ENCODE data around the gene KANSL1L.
"Not testable (repeated sequence)": the region's sequence is repeated elsewhere in the genome, so short reads cannot be mapped to it uniquely, and the experiment has no call there.

Gene KANSL1L

DNA sequence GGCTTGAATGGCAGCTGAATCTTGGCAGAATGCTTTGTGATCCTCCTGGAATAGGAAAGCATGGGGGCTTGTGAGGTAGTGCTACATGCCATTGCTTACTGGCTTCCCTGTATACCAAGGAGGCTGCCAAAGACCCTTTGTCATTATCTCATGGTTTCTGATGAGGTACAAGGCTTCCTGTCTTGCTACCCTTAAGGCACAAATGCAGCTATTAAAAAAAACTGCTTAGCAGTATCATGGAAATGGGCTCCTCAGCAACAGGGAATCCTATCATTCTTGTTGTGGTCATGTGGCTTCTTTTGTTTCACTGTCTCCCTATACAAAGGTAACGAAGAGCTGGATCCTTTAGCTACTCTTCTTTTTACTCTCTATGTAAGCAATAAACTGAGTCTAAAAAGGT lies 6.6 kb upstream of the KANSL1L start:
- DNase-seq, result no peak

DNA sequence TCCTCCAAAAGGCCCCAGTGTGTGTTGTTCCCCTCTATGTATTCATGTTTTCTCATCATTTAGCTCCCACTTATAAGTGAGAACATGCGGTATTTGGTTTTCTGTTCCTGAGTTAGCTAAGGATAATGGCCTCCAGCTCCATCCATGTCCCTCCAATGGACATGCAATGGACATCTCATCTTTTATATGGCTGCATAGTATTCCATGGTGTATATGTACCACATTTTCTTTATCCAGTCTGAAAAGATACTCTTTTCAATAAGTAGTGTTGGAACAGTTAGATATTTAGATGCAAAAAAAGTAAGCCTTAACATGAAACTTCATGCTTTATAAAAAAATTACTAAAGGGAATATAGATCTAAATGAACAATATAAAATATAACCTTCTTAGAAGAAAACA lies 5.9 kb upstream of the KANSL1L start:
- DNase-seq, result not testable (repeated sequence)

DNA sequence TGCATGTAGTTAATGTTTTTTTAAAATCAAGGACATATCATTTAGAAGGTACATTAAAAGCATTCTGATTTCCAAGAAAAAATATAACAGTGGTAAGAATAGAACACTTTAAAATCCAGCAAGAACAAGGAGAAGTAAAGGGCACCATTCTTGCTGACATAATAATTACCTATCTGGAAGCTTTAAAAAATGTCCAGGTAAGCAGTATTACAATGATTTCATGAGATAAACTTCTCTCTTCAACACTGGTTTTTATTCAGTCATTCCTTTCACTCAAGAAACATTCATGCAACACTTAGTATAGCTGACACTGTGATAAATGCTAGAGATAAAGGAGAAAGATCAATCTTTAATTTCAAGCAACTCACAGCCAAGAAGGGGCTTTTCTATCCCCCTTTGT lies 2.9 kb upstream of the KANSL1L start:
- DNase-seq, result no peak

DNA sequence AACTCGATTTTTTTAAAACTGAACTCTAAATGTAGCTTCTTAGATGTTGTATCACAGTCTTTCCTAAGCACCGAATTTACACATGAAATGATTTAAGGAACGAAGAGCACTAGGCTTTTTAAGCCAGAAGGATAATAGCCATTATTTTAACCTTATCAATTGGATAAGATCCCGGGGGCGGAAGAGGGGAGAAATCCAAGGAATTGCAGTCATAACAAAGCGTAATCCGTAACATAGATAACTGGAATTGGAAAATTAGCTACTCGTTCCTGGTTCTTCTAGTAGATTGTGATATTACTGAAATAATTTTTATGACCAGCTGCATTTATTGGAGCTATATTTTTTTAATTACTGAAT lies 988 bp upstream of the KANSL1L start:
- no peak for DNase-seq

DNA sequence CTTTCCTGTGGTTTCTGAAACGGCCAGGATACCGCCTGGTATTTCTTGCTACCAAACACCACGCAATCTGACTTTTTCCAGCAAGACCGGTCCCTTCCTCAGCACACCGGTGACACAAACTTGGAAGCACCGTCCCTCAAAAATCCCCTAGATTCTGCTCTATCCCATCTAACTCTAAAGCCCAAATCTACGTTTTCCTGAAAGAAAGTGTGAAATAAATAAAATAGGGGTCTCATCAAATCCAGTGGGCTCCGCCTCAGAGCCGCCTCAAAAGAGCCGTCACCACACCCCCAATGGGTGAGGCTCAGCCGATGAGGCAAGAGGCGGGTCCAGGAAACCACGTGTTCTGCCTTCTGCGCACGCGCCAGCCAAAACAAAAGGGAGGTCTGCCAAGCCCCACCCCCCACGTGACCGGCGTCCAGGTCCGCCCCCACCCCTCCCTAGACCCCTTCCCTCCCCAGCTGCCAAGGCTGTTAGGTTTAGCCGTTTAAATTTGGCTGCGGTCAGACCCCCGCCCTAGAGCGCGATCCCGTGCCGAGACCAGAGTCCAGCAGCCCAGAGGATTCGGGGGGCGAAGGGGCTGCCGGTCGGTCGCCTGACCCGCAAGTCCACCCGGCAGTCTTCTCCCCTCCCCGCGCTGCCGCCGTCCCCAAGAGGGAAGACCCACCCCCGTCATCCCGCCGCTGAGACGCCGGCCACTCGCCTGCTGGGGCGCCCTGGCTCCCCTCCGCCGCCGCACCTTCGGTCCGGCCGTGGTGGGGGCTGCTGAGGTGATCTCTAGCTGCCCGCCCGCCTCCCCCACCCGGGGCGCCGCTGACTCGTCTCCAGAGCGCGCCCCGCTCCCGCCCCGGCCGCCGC lies 534 bp downstream of the KANSL1L start:
- peak; percentile 90 for DNase-seq

DNA sequence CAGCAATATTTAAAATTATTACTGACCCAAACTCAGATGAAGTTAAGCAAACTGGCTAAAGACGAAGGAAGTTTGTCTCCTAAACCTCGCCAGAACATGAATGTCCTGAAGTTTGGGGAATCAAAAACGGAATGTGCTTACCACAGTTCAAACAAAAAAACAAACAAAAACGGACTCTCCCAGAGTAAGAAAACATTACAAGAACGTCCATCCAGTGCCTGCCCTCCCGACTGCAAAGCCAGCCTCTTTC lies 1.1 kb downstream of the KANSL1L start:
- no peak for DNase-seq

DNA sequence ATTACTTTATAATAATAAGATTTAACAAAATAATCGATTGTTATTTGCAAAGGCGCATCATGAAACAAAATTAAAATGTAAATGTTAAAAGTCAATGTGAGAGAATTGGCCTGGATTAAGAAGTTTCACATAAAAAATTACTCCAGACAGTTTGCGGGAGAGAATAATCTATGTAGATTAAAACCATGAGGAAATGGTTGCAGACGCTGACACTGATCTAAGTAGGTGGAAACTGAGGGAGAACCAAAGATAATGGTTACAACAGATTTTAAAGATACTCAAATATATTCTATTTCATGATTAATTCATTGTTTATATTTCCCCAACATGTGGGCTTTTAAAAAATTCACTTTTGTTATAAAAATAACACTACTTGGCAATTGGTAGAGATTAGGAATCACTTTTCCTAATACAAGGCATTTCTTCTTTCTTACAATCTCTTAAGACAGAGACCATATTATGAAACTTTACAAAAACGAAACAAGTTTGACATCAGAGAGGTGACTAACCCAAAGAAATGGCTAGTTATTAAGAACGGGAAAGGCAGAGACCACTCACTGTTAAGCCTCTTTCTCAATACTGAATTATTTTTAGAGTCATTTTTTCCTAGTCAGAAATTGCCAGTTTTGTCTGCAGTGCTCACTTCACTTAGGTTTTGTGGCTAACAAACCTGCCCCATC lies 1.6 kb downstream of the KANSL1L start:
- DNase-seq, result no peak

DNA sequence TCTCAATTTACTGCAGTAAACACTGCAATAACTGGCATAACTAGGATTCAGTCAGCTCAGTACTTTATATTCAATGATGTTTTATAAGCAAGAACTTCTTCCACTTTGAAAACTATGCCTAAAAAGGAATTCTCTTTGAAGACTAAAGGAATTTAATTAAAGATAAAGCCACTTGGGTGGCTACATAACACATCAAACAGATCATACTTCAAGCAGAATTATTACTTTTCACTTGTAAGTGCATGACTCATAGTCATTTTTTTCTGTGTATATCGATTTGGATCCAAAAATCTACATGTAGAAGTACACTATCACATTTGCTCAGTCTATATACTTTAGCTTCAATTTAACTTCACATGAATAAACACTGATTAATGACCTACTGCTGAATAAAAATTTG lies 4.0 kb downstream of the KANSL1L start:
- DNase-seq, result no peak

DNA sequence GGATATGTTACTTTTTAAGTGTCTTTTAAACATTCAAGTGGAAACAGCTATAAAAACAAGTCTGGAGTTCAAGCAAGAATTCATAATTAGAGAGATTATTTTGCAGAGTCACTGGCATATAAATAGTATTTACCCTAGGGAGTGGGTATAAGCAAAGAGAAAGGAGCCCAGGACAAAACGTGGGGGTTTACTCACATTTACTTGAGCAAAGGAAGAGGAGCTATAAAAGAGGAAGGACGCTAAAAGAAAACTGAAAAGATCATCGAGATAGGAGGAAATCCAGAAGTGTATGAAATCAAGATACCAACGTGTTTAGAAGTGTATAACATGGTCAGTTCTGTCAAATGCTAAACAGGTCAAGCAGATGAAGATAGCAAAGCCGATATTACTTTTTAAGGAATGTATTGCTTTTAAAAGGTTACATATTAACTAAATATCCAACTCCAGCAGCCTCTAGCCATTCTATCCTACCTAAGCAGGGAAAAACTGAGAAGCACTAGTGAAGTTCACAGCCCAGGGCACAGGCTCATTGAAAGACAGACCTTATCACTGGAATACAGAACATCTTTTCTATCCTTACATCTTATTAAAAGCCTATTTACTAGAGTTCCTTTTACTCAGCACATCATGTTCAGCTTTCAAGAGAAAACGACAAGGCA lies 8.6 kb downstream of the KANSL1L start:
- no peak for DNase-seq

DNA sequence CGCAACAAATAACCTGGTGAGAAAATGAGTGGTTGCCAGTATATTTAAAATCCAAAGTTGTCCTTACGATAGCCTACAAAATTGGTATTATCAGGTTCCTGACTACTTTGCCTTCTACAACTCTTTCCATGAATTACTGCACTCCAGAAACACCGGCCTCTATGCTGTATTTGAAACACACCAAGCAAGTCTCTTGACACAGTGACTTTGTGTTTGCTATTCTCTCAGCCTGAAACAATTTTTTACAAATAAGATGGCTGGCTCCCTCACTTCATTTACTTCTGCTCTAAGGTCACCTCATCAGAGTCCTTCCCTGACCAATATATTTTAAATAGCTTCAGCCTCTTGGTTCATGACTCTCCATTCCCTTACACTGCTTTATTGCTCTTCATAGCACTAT lies 12.2 kb downstream of the KANSL1L start:
- DNase-seq, result no peak

DNA sequence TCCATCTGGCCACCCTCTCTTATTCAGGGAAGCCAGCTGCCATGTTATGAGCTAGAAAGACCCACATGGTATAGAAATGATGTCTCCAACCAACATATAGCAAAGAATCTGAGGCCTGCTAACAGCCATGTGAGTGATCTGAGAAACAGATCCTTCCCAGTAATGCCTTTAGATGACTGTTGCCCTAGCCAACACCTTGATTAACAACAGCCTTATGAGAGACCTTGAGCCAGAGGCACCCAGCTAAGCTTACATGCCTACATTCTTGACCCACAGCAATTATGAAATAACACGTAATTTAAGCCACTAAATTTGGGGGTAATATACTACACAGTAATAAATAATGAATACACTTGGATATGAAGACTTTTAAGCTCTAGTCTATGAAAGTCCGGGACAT lies 13.0 kb downstream of the KANSL1L start:
- DNase-seq, result no peak

DNA sequence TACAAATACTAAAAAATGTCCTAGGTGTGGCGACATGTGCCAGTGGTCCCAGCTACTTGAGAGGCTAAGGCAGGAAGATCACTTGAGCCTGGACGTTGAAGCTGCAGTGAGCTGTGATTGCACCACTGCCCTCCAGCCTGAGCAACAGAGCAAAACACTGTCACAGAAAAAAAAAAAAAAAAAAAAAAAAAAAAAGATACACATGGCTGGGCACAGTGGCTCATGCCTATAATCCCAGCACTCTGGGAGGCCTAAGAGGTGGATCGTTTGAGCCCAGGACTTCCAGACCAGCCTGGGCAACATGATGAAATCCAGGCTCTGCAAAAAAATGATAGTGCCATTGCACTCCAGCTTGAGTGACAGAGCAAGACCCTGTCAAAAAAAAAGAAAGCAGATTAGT lies 13.7 kb downstream of the KANSL1L start:
- DNase-seq, result no peak

DNA sequence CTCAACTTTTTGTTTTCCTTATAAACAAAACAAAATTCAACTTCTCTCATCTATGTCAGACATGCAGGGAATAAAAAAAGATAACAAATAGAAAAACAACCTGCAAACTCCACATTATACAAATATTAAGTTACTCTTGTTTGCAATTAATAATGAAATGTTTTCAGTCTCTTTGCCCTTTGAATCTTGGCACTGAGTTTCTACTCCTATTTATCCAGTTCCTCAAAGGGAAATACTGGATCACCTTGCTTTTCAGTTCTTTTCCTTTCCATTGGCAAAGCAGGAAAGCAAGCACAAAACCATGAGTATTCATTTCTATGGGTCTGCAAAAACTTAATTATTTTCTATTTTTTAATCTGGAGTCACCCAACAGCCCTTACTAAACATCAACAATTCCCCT lies 23.6 kb downstream of the KANSL1L start:
- DNase-seq, result no peak

DNA sequence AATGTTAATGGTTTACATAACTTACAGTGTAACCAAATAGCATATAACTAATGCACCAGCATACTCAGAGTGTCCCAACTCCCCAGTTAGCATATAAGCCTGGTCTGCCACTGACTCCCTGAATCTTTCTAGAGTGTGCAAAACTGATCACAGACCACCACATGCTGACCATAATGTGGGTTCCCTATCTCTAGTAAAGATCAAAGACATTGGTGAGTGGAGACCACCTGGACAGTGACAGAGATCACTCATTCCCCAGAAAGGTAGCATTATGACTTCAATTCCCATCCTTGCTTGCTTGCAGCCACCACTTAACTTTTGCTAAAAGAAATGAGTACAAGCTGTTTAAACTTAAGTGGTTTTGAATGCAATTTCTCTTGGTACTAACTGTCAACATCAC lies 39.0 kb downstream of the KANSL1L start:
- DNase-seq, result no peak

DNA sequence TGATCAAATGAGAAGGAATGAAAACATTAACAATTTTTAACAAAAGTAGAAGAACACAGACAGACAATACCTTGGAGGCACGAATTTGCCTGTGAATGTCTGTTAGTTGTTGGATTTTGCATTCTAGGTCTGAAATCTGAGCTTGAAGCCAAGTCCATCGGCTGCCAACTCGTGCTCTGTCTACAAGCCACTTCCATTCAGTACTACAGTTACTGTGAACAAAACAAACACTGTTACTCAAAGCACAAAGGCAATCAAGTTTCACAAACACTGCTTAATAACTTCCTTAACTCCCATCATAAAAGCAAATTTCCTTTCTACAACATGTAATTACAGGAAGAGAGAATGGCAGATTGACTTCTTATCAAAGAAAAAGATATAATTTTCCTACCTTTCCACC lies 42.2 kb downstream of the KANSL1L start:
- DNase-seq, result peak; percentile 7

DNA sequence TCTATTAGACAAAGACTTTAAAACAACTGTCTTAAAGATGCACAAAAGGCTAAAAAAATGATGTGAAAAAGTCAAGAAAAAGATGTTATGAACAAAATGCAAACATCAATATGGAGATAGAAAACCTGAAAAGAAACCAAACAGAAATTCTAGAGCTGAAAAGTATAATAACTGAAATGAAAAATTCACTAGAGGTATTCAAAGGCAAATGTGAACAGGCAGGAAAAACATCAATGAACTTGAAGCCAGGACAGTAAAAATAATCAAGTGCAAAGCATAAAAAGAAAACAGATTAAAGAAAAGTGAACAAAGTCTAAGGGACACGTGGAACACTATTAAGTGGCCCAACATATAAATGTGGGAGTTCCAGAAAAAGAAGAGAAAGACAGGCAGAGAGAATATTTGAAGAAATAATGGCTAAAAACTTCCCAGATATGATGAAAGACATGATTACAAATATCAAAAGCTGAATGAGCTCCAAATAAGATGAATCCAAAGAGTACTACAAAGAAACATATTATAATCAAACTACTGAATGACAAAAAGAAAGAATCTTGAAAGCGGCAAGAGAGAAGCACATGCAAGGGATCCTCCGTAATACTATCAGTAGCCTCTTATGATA lies 57.5 kb downstream of the KANSL1L start:
- DNase-seq, result no peak

DNA sequence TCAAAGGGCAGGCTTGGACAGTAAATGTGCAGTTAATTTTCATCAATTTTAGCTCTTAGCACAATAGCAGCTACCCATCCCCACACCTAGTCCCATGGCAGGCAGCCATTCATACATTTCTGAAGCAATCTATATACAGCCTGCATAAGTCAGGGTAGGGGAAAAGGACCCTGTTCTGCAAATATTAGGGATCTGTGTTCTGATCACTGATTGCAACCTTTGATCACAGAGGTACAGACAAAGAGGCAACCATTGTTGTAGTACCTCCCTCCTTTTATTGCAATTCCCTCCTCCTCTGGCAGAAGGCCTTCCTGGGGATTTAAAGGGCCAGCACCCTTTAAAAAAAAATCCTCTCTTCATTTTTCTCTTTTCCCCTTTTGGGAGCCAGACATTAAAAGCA lies 58.3 kb downstream of the KANSL1L start:
- no peak for DNase-seq

DNA sequence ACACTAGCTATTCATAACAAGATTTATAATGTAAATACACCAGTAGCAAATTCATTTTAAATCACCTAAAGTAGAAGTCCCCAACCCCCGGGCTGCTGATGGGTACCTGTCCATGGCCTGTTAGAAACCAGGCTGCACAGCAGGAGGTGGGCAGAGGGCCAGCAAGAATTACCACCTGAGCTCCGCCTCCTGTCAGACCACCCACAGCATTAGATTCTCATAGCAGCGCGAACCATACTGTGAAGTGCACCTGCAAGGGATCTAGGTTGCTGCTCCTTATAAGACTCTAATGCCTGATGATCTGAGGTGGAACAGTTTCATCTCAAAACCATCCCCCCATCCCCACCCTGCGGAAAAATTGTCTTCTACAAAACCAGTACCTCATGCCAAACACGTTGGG lies 71.3 kb downstream of the KANSL1L start:
- DNase-seq, result no peak

DNA sequence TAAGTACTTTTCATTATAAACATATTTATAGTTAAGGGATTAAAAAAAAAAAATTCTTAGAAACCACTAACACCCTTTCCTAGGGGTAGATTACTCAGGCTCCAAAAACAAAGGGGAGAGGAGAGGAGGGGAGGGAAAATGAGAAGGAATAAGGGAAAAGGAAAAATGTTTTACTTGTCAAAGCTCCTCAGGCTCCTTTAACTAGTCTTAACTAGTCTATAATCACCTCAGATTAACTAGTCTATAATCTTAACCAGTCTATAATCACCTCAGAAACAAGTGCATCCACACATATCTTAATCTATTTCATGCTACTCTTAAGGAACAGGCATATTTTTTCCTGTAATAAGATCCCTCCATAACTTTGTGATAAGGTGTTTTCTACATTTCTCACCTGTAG lies 76.4 kb downstream of the KANSL1L start:
- no peak for DNase-seq

DNA sequence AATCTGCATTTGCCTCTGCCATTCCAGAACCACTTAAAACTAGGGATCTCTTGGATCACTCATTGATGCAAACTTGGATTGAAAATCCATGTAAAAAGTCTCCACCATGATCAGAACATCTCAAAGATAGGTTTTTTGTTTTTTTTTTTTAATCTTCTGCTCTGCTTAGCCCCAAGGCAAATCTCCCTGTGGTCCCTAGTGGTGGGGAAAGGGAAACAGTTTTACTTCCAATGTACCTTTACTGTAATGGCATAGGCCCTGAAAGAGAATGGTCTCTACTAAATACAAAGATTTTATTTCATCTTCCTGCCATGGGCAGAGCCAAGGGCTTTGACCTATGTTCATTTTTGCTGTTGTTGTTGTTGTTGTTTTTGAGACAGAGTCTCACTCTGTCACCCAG lies 78.4 kb downstream of the KANSL1L start:
- DNase-seq, result no peak

DNA sequence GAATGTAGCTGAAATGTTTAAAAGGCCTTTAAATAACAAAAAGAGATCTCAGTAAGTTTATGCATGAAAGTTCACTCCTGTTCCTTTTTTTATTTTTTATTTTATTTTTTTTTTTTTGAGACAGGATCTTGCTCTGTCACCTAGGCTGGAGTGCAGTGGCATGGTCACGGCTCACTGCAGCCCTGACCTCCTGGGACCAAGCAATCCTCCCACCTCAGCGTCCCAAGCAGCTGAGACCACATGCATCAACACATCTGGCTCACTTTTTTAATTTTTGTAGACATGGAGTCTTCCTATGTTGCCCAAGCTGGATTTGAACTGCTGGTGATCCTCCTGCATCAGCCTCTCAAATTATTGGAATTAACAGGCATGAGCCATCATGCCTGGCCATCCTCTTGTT lies 84.3 kb downstream of the KANSL1L start:
- no peak for DNase-seq

DNA sequence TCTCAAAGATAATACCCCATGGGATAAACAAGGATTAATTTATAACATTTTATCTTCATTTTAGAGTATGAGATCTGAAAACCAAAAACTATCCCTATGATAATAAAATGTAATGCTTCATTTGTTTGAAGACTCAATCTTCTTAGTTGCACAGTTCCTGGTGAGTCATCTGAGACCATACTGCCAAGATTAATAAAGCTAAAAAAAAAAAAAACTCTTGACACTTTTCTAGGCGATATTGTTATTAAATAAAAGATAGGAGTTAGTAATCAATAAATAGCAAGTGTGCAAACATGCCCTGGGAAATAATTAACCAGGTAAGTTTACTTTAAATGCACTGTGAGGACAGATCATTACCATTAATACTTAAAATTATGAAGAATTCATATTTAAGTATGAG lies 84.9 kb downstream of the KANSL1L start:
- DNase-seq, result no peak

DNA sequence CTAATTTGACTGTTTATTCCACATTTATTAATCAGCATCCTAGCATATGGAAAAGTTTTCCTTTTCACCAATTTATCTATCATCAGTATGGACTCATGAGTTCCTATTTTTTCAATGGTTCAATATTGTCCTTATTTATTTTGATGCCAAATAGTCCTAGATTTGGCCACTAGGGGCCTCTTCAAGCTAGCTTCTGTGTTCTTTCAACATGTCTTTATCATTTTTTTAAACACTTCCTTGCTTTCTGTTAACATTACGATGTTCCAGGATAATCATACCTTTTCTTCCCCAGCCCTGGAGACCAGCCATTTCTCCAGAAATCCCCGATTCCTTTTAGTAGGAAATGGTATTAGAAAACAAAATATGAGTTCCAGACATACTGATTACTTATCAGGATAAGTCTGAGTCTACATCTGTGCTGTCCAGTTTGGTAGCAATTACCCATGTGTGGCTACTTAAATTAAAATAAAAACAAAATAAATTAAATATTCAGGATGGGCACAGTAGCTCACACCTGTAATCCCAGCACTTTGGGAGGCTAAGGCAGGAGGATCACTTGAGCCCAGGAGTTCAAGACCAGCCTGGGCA lies 98.2 kb downstream of the KANSL1L start:
- no peak for DNase-seq

DNA sequence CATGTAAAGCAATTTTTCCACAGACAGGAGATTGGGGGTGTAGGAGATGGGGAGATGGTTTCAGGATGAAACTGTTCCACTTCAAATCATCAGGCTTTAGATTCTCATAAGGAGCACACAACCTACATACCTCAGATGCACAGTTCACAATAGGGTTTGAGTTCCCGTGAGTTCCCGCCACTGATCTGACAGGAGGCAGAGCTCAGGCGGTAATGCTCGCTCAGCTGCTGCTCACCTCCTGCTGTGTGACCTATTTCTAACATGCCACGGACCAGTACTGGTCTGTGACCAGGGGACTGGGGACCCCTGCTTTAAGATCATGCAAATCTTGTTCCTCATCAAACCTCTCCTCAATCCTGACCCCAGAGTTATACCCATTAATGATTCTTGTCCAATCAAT lies 98.7 kb downstream of the KANSL1L start:
- DNase-seq, result no peak

Measured in NCI-H1092 treated with DMSO at 0.1 percent for 48 hours (cell line).